Measurements from ENCODE around the gene C19orf12. TPM values are rescaled to one million over a fixed set of nuclear protein-coding genes. Genes with fewer than 3 reads are reported as not detected.

The C19orf12 gene
- total and polyA plus RNA-seq, 2 of the 13 experiments (the other 11 are each of a cell fraction or from before 2014, with no cell fraction given), result 17.7 to 34.4 TPM

DNA sequence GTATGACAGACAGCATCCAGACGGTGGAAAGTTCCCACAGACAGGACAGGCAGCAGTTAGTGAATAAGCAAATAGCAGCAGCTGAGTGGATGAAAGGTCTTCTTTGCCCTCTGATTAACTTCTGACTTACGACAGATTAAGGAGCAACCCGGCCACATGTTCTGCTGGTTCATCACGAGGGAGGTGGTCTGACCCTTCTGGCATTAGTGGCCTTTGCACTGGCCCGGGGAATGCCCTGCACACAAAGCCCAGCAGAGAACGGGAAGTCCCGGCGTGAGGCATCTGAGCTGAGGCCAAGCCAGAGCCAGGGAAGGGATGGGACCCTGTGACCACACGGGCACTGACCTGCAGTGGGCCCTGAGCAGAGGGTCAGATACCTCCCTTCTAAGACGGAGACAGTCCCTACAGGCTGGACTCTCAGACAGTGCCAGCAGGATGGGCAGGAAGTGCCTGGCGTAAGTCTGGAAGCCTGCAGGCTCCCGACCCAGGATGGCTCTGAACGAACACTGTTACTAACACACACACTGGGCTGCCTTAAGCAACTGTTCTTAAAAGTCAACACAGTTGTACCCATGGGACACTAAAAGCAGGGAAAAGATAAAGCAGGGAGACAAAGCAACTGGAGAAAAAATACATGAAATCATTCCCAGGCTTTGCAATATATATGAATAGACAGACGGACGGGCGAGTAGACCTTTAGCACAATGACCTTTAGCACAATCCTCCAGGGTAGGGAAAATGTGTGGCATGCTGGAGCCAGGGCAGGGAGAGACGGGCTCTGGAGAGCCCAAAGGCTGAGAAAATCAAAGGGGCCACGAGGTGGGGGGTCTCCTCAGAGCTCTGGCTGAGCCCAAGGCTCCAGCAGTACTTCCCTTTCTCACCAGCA, 6.3 kb downstream of the C19orf12 start (continued):
- TF ChIP-seq, protein P1, sequence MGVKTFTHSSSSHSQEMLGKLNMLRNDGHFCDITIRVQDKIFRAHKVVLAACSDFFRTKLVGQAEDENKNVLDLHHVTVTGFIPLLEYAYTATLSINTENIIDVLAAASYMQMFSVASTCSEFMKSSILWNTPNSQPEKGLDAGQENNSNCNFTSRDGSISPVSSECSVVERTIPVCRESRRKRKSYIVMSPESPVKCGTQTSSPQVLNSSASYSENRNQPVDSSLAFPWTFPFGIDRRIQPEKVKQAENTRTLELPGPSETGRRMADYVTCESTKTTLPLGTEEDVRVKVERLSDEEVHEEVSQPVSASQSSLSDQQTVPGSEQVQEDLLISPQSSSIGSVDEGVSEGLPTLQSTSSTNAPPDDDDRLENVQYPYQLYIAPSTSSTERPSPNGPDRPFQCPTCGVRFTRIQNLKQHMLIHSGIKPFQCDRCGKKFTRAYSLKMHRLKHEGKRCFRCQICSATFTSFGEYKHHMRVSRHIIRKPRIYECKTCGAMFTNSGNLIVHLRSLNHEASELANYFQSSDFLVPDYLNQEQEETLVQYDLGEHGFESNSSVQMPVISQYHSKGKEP (CRISPR knock-in tag; IDR thresholded peaks at IDR 0.05), result no peak
- TF ChIP-seq, protein P2, sequence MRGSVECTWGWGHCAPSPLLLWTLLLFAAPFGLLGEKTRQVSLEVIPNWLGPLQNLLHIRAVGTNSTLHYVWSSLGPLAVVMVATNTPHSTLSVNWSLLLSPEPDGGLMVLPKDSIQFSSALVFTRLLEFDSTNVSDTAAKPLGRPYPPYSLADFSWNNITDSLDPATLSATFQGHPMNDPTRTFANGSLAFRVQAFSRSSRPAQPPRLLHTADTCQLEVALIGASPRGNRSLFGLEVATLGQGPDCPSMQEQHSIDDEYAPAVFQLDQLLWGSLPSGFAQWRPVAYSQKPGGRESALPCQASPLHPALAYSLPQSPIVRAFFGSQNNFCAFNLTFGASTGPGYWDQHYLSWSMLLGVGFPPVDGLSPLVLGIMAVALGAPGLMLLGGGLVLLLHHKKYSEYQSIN (CRISPR knock-in tag; IDR thresholded peaks at IDR 0.05; ENCODE audit: borderline replicate concordance), result no peak
- TF ChIP-seq HDAC6 (IDR thresholded peaks at IDR 0.05; ENCODE audit: low read depth, low read length), result no peak
- TF ChIP-seq CHCHD3 (CRISPR knock-in tag; IDR thresholded peaks at IDR 0.05), result no peak
- TF ChIP-seq ZNF772 (CRISPR knock-in tag; IDR thresholded peaks at IDR 0.05), result 0 out of 2 replicates have a peak, but pooled peaks have one; percentile 45
- TF ChIP-seq RAD21 (CRISPR knock-in tag; IDR thresholded peaks at IDR 0.05), result 0 out of 2 replicates have a peak, but pooled peaks have one; percentile 33
- TF ChIP-seq CHD4 (IDR thresholded peaks at IDR 0.05; ENCODE audit: borderline replicate concordance, low read length), result no peak
- 0 out of 2 replicates have a peak, but pooled peaks have one; percentile 48 for TF ChIP-seq ZNF124 (CRISPR knock-in tag; IDR thresholded peaks at IDR 0.05)
- TF ChIP-seq, protein P3, sequence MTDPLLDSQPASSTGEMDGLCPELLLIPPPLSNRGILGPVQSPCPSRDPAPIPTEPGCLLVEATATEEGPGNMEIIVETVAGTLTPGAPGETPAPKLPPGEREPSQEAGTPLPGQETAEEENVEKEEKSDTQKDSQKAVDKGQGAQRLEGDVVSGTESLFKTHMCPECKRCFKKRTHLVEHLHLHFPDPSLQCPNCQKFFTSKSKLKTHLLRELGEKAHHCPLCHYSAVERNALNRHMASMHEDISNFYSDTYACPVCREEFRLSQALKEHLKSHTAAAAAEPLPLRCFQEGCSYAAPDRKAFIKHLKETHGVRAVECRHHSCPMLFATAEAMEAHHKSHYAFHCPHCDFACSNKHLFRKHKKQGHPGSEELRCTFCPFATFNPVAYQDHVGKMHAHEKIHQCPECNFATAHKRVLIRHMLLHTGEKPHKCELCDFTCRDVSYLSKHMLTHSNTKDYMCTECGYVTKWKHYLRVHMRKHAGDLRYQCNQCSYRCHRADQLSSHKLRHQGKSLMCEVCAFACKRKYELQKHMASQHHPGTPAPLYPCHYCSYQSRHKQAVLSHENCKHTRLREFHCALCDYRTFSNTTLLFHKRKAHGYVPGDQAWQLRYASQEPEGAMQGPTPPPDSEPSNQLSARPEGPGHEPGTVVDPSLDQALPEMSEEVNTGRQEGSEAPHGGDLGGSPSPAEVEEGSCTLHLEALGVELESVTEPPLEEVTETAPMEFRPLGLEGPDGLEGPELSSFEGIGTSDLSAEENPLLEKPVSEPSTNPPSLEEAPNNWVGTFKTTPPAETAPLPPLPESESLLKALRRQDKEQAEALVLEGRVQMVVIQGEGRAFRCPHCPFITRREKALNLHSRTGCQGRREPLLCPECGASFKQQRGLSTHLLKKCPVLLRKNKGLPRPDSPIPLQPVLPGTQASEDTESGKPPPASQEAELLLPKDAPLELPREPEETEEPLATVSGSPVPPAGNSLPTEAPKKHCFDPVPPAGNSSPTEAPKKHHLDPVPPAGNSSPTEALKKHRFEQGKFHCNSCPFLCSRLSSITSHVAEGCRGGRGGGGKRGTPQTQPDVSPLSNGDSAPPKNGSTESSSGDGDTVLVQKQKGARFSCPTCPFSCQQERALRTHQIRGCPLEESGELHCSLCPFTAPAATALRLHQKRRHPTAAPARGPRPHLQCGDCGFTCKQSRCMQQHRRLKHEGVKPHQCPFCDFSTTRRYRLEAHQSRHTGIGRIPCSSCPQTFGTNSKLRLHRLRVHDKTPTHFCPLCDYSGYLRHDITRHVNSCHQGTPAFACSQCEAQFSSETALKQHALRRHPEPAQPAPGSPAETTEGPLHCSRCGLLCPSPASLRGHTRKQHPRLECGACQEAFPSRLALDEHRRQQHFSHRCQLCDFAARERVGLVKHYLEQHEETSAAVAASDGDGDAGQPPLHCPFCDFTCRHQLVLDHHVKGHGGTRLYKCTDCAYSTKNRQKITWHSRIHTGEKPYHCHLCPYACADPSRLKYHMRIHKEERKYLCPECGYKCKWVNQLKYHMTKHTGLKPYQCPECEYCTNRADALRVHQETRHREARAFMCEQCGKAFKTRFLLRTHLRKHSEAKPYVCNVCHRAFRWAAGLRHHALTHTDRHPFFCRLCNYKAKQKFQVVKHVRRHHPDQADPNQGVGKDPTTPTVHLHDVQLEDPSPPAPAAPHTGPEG (CRISPR knock-in tag; IDR thresholded peaks at IDR 0.05), result no peak
- TF ChIP-seq, protein P4, sequence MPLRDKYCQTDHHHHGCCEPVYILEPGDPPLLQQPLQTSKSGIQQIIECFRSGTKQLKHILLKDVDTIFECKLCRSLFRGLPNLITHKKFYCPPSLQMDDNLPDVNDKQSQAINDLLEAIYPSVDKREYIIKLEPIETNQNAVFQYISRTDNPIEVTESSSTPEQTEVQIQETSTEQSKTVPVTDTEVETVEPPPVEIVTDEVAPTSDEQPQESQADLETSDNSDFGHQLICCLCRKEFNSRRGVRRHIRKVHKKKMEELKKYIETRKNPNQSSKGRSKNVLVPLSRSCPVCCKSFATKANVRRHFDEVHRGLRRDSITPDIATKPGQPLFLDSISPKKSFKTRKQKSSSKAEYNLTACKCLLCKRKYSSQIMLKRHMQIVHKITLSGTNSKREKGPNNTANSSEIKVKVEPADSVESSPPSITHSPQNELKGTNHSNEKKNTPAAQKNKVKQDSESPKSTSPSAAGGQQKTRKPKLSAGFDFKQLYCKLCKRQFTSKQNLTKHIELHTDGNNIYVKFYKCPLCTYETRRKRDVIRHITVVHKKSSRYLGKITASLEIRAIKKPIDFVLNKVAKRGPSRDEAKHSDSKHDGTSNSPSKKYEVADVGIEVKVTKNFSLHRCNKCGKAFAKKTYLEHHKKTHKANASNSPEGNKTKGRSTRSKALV (CRISPR knock-in tag; IDR thresholded peaks at IDR 0.05), result no peak
- TF ChIP-seq DNMT3B (CRISPR knock-in tag; conservative IDR thresholded peaks at IDR 0.05), result no peak
- TF ChIP-seq, protein P5, sequence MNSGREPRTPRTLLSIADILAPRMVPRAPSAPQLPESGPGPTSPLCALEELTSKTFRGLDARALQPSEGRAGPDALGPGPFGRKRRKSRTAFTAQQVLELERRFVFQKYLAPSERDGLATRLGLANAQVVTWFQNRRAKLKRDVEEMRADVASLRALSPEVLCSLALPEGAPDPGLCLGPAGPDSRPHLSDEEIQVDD (CRISPR knock-in tag; IDR thresholded peaks at IDR 0.05; ENCODE audit: borderline replicate concordance), result no peak
- no peak for TF ChIP-seq ZNF30 (CRISPR knock-in tag; IDR thresholded peaks at IDR 0.05)
- TF ChIP-seq ZNF567 (CRISPR knock-in tag; IDR thresholded peaks at IDR 0.05; ENCODE audit: borderline replicate concordance), result no peak
- peak; percentile 67 for TF ChIP-seq NCOA2 (CRISPR knock-in tag; IDR thresholded peaks at IDR 0.05)
- no peak for TF ChIP-seq ZNF253 (CRISPR knock-in tag; IDR thresholded peaks at IDR 0.05; ENCODE audit: borderline replicate concordance)
- peak; percentile 39; the same call in 1 of the 2 replicates for TF ChIP-seq ZBTB20 (CRISPR knock-in tag; IDR thresholded peaks at IDR 0.05; ENCODE audit: borderline replicate concordance, low read depth)
